GM18868 (cell line): Measurements from ENCODE around the gene HMGB2.
A peak's percentile ranks its signal among the peaks of the same experiment; 100 is the strongest.

ENCODE experiments used
- ATAC-seq: cut with Tn5 transposase; IDR thresholded peaks from one replicate; pipeline ENCODE4 v1.9.1; 2021; ENCODE audit warnings: mild to moderate bottlenecking, moderate library complexity; ENCODE audit not compliant: unreplicated experiment

HMGB2 gene

DNA sequence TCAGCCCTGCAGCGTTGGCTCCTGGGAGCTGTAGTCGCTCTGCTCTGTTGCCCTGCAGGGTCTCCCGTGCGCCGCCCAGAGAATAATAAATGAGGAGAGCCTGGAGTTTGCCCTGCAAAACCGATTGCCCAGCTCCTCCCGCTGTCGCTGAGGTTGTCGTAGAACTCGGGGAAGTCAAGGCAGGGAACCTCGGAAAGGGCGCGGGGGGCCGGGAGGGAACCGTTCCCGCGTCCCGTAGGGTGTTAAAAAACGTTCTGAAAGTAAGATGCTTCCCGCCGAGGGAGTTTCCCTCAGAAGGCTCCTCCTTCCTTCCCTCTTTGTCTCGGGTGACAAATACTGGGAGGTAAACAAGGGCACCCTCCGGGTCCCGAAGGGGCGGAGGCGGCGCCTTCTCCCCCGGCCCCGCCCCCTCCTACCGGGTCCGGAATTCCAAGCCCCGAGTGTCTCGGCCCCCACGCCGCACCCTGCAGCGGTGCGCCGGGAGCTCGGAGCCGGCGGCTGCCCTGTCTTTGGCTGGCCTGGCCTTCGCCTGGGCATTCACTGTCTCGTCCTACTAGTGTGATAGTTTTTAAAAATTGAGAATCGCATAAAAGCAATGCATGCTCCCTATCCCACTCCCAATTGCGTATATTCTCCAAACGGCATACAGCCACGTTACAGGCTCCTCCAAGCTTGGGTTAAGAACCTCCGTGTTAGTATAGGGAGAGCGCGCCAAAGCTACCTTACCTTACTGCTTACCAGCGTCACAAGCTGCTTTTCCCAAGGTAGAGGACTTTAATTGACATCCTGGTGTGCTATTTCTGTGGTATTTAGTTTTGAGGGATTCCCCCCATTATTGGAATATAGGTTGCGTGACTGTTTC is 964 bp upstream of the HMGB2 start:
- peak; percentile 32 for ATAC-seq

DNA sequence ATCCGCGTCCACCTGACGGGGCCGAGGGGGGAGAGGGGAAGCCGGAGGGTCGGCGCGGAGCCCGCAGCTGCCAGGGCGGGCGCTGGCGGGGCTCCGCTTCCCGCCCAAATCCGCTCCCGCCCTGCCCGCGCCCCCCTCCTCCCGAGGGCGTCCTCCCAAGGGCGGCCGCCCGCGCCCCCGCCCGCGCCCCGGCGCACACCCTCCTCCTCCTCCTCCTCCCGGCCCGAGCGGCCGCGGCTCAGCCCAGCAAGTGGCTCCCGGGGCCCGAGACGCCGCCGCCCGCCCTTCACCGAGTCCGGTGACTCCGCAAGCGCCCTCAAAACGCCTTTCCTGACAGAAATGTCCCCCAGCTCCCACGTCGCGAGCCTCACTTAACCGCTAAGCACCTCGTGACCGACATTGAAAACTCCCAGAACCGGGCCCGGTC is 487 bp downstream of the HMGB2 start:
- peak; percentile 1 for ATAC-seq

DNA sequence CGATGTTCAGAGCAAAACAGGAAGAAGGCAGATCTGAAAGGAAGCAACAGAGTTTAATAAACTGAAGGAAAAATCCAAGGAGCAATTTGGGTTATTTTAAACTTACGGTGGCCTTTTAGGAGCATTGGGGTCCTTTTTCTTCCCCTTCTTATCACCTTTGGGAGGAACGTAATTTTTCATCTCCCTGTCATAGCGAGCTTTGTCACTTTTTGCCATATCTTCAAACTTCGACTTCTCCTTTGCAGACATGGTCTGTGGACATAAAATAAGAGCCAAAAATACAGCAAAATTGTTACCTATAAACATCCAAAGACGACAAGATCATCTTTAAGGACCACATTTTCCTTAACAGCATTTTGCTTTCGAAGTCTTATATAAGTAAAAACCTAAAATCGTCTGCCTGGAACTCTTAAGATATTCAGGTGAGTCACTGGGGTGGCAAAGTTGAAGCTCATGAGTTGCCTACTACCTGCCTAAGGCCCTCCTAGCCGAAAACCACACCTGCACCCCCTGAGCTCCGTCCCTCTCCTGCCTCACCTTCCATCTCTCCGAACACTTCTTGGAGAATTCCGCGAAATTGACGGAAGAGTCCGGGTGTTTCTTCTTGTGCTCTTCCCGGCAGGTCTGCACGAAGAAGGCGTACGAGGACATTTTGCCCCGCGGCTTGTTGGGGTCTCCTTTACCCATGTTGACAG is 1.0 kb downstream of the HMGB2 start:
- ATAC-seq: no peak

DNA sequence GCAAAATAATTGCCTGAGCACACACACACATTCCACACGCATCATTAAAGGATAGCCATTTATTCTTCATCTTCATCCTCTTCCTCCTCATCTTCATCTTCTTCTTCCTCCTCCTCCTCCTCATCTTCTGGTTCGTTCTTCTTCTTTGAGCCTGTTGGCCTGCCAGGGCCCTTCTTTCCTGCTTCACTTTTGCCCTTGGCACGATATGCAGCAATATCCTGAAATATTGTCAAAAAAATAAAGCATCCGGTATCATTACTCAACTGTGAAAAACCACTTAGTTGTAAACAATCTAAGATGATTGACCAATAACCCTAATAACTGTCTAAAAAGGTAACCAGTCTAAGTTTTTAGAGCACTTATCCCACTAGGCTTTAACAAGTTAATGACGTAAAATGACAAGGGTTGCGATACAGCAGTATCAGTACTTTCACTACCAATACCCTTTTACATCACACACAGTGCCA is 2.1 kb downstream of the HMGB2 start:
- no peak for ATAC-seq

DNA sequence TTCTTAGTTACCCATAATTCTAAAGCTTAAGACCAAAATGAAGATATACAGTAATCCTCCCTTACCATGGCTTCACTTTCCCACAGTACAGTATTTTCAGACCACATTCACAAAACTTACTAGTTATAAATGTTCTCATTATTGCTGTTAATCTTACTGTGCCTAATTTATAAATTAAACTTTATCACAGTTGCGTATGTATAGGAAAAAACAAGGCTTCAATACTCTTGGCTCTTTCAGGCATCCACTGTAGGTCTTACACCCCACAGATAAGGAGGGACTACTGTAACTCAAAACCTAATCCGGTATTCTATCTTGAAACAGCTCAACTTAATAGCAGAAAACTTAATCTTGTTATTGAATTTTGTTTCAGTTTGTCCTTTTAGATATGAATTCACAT is 3.6 kb downstream of the HMGB2 start:
- no peak for ATAC-seq

DNA sequence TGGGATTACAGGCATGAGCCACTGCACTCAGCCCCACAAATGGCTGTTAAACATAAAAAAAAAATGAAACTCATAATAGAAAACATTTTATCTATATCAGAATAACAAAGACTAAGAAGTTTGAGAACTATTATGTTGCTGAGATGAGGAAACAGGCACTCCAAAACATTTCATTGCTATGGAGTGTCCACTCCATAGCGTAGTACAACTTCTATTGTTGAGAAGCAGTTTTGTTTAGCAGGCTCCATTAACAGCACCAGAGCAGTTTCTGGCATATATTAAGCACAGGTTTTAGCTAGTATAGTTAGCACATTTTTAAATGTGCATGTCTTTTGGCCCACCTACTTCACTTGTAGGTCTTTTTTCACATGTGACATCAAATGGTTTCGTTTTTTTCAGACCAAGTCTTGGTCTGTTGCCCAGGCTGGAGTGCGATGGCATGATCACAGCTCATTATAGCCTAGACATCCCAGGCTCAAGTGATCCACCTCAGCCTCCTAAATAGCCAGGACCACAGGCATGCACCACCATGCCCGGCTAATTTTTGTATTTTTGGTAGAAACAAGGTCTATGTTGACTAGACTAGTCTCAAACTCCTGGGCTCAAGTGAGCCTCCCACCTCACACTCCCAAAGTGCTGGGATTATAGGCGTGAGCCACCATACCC is 5.8 kb downstream of the HMGB2 start:
- ATAC-seq: no peak

DNA sequence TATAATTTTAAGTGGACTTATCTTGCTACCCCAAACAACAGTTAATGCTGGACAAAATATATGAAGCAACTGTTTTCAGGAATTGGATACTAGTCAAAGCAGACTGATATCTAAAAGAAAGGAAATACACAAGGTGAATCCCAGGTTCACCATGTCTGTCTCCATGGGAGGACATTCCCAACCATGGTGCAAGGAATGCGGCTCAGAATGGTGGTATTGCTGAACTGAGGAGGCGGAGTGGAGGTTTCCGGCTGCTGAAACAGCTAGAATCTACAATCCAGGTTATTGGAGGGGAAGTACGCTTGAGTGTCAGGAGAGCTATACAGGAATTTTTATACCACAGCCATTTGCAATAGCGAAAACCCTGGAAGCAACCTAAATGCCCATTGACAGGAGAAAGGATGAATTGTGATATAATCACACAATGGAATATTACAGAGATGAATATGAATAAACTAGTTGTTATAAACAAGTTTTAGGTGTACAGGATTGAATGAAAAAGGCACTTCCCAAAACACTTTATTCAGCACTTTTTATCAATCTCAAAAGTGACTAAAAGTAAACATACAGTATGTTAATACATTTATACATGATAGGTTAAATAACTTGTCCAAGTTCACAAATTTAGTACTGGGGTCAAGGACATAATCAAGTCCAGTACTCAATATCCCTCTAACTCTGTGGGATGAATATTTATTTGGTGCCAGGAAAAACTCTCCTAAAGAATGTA is 9.0 kb downstream of the HMGB2 start:
- ATAC-seq: no peak

DNA sequence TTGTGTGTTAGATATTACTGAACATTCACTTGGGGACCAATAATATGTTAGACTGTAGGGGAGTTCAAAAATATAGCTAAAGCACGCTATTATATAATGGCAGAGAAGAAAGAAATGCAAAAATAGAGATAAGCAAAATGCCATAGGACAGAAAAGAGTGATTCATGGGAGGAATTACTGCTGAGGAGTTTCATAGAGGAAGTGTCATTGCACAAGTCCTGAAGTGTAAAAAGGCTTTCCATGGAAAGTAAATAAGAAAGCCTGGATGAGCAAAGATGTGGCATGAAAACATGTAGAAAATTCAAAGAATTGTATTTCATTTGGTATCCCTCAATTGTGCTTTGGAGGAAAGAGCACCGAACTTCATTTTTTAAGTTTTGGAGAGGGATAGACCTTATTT is 14.5 kb downstream of the HMGB2 start:
- no peak for ATAC-seq

DNA sequence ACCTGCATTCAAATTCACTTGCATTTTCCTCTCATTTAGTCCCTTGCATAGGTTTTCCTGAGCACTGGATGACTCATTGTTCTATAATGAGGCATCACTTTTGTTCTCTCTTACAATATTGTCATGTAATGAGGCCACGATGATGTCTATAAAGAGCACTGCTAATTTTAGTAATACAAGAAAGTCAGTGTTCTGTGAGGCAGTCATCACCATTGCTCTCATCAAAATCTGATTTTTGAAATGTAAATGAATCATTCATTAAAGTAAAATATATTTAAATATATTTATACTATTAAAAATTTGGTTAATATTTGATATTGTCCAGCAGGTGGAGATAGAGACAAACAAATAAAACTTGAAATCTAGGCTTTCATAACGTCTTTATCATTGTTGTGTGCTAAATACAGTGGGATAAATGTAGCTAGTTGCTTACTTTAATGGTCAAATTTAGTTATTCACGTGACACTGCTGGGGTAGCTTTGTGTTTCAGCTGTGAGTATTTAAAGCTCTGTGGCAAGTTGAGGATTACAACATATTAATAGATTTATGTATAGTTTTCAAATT is 15.4 kb downstream of the HMGB2 start:
- ATAC-seq: peak; percentile 55

DNA sequence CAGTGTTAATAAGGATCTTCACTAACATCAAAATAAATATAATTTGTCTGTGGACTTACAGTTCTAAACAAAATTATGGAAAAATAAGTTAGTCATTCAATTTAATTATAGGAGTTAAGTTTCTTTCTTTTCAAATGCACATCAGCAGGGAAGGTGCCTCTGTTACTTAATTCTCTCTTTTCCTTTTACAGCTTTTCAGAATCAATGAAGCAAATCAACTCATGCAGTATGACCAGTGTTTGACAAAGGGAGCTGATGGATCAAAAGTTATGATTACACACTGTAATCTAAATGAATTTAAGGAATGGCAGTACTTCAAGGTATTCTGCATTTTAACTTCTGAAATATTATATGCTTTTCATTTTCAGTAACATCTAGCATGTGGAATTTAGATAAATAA is 15.9 kb downstream of the HMGB2 start:
- ATAC-seq: peak; percentile 16

DNA sequence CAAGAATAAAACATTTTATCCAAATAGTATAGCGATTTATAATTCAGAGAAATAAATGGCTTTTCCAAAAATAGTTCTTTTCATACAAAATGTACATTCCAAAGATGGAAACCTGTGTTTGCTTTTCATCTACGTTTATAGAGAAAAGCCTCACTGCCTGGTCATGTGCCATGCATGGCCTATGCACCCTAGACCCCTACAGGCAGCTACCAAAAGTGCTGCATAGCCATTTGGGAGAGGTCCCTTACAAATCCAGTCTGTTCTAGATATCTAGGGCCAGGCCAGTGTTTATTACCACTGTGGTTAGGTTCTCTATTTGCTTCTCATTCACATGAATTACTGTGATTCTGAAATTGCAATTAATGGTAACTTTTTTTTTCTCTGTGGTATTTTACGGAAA is 17.2 kb downstream of the HMGB2 start:
- peak; percentile 55 for ATAC-seq

DNA sequence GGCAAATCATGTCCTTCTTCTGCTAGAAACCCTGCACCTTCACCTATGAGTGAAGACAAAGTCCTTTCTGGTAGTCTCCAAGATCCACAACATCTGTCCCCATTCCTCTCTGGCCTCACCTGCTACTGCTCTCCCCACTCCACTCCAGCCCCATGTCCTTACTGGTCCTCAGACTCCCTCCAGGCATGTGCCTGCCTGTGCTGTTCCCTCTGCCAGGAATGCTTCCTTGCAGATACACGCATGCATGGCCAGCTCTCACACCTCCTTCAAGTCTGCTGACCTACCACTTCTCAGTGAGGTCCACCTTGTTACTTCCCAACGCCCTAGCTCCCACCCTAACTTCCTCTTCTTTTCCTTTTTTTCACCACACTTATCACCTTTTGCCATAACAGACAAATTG is 18.1 kb downstream of the HMGB2 start:
- no peak for ATAC-seq

DNA sequence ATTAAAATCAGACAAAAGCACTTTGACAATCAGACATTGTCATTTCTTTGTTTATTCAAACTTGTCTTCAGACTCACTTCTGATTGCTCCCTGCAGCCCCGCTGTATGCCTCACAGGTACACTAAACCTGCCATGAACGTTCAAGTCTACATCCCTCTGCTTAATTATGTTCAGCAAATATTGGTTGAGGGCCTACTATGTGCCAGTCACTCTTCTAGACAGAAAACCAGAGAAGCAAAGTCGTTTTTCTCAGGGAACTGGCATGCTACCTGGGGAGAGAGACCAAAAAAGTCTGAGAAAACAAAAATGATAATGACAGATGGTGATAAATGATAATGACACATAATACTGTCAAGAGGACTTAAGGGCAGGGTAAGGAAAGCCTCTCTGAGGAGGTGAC is 19.4 kb downstream of the HMGB2 start:
- ATAC-seq: no peak

DNA sequence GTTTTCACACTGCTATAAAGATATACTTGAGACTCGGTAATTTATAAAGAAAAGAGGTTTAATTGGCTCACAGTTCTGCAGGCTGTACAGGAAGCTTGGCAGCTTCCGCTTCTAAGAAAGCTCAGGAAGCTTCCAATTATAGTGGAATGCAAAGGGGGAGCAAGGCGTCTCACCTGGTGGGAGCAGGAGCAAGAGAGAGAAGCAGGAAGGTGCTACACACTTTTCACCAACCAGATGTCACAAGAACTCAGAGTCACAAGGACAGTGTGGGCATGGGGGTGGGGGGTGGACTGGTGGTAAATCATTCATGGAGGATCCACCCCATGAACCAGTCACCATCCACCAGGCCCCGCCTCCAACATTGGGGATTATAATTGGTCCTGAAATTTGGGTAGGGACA is 22.8 kb downstream of the HMGB2 start:
- no peak for ATAC-seq

DNA sequence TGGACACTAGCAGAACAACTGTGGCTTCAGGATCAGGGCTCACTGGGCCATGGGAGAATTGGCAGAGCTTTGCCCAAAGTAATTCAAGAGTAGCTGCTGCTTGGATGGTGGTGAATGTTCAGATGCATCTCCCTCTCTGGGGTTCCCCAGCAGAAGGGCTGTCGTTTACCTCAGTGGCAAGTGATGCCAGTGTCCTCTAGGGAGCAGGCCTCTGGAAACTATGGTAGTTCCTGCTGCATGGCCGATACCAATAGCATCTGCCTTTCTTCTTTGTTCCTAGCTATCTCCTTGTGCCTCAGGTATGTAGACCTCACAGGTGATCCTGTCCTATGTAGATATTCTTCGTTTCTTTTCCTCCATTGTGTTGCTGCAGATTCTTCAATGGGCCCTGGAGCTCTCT is 26.4 kb downstream of the HMGB2 start:
- ATAC-seq: no peak

DNA sequence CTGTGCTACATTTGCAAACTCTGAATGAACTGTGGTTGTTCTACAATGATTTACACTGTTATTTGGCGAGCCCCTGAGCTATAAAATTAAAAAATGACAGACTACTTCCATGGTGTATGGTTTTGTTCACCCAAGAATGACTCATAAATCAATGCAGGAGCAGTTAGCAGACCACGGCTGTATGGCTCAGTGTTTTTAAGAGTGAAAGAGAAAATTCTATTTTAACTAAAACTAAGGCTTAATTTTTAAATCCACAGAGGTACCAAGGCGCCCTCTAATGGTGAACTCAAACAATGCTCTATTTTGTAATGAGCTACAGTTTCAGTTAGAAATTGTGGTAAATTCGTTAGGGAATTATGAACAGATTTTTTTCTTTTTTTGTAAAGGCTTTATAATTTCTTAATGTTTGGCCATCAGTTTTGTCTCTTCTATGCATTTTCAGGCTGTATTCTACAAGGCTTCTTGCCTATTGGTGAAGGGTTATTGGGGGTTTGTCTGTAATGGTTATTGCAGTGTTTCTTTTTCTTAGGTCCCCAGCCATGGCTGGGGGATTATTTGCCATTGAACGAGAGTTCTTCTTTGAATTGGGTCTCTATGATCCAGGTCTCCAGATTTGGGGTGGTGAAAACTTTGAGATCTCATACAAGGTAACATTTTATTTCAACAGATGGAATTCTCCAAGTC is 32.5 kb downstream of the HMGB2 start:
- ATAC-seq: peak; percentile 61

DNA sequence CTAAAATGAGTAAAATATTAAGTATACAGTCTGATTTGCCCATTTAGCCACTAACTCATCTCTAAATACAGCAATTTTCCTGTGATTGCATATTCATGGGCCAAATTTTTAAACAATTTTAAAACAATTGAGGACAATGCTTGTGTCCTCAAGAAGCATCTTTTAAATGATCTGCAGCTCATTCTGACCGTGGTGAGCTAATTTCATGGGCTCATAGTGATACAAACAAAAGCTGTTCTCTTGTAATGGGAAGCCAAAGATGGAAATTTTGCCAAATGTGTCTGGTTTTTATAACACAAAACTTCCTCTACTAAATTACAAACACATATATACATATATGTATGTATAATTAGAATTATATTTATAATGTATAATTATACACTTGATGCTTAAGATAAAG is 39.7 kb downstream of the HMGB2 start:
- no peak for ATAC-seq

DNA sequence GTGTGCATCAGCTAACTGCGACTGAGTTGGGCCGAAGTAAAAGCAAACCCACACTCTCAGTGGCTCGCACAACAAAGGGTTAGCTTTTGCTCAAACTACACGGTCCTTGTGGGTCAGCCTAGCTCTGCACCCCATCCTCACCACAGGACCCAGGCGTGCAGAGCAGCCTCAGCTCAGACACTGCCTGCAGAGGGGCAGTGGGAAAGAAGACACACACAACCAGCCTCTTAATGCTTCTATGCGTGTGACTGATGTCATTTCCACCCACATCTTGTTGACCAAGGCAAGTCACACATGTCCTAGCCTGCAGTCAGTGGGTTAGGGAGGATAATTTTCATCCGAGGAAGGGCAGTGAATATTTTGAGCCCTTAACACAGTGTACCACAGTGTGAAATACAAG is 40.5 kb downstream of the HMGB2 start:
- ATAC-seq: no peak

DNA sequence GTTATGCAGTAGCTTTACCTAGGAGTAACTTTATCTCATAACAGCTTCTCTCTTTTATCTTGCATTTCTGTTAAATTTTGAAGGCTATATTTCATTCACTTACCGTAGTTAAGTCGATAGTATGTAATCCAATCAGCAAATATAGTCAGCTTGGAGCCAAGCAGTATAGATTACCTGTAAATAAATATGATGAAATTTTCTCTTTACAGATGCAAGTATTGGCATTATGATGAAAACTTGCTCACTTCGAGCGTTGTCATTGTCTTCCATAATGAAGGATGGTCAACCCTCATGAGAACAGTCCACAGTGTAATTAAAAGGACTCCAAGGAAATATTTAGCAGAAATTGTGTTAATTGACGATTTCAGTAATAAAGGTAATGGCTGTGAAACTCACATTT is 42.3 kb downstream of the HMGB2 start:
- no peak for ATAC-seq

DNA sequence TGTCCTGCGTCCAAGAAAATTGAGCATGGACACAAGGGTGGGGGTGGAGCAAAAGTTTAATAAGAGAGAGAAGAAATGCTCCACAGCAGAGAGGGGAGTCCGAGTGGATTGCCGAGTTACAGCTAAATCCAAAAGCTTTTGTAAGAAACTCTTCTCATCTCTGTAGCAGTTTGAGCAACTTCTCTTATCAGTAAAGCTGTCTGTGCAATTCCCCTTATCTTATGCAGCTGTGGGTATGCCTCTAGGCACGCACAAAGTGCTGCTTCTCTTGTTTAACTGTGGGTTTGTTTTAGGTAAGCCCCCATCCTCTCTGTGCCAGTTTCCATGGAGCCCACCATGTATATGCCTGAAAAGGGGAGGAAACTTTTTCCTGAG is 44.8 kb downstream of the HMGB2 start:
- peak; percentile 26 for ATAC-seq
